AG04450 (cell line): ENCODE results near the gene SECTM1. TPM values are rescaled to one million over a fixed set of nuclear protein-coding genes. Genes with fewer than 3 reads are reported as not detected.
"Not testable (repeated sequence)": the region's sequence is repeated elsewhere in the genome, so short reads cannot be mapped to it uniquely, and the experiment has no call there.

Source experiments
- CTCF ChIA-PET: fragments of 300-600, 350-600 bp; formaldehyde crosslinking; extraction: SDS; loops from one replicate; lab custom pipeline; 2022; ENCODE audit warnings: antibody characterized with exemption, inconsistent platforms; lab: Charles Lee
- POLR2A ChIA-PET: fragments of 350-600 bp; formaldehyde crosslinking; extraction: SDS; loops from one replicate; lab custom pipeline; 2021; ENCODE audit warnings: antibody characterized with exemption, inconsistent platforms; lab: Yijun Ruan, JAX
- DNase-seq: peaks from one replicate; pipeline ENCODE4 v3.0.0-alpha.2; 2011; ENCODE audit warnings: low read depth, low spot score
- H3K27ac ChIP-seq: one replicate; pipeline ENCODE4 v1.5.1; 2012; ENCODE audit warnings: low read depth, low read length, control low read depth
- H3K27me3 ChIP-seq: one replicate; pipeline ENCODE4 v1.6.0; 2012; ENCODE audit warnings: low read length; ENCODE audit not compliant: control insufficient read depth, insufficient read depth
- H3K4me3 ChIP-seq: 2 replicates; pipeline ENCODE4 v1.5.1; 2011; ENCODE audit warnings: mild to moderate bottlenecking, low read depth, low read length, control low read depth
- H3K9me3 ChIP-seq: 2 replicates; pipeline ENCODE4 v1.5.1; 2012; ENCODE audit warnings: low read length; ENCODE audit not compliant: control insufficient read depth, insufficient read depth
- CTCF ChIP-seq: IDR thresholded peaks from 2 replicates; pipeline ENCODE4 v1.5.1; 2011; ENCODE audit warnings: low read depth, low read length, control low read depth, inconsistent platforms
- polyA plus RNA-seq: library from polyadenylated mRNA; depleted of rRNA; stranded (reverse); fragments of >200 nt; gene quantifications from 2 replicates; pipeline ENCODE4 v1.2.3, GENCODE V29; 2011

The SECTM1 gene
- polyA plus RNA-seq, 1 experiment = 8.0 TPM

GRCh38 chr17:82374626-82375331, 41.2 kb upstream of the SECTM1 start:
- TF ChIP-seq CTCF = no peak
- Histone ChIP-seq H3K27ac (no peak overlapping the region), H3K9me3 (peaks cover 4% of the 10 kb centered on the region; the same call in 1 of the 2 replicates), H3K4me3 (no peak overlapping the region), H3K27me3 (peaks cover 60% of the 10 kb centered on the region)
- no peak for DNase-seq
- CTCF ChIA-PET = no interaction called here
- POLR2A ChIA-PET = no interaction called here

- Histone ChIP-seq H3K27ac (no peak overlapping the region), H3K27me3 (peaks cover 63% of the 10 kb centered on the region), H3K9me3 (peaks cover 4% of the 10 kb centered on the region; the same call in 1 of the 2 replicates), H3K4me3 (no peak overlapping the region)
- ChIA-PET POLR2A (no interaction called here), CTCF (interaction anchor here (0.6 kb wide), 1 partner anchor 136 kb away, joined by 3 read pairs; no protein-coding TSS in a partner anchor)
- no peak for TF ChIP-seq CTCF
- DNase-seq = no peak
These were observed 40.4 kb upstream of the SECTM1 start for GRCh38 chr17:82373731-82374625.

- H3K27ac ChIP-seq, DNase-seq, POLR2A ChIA-PET, H3K4me3 ChIP-seq, H3K9me3 ChIP-seq: not testable (repeated sequence)
- CTCF ChIA-PET = interaction anchor here (0.6 kb wide), 1 partner anchor 135 kb away, joined by 3 read pairs; no protein-coding TSS in a partner anchor
- peaks cover 57% of the 10 kb centered on the region for H3K27me3 ChIP-seq
These were observed 39.5 kb upstream of the SECTM1 start for GRCh38 chr17:82373072-82373452.

- Histone ChIP-seq H3K27me3 (peaks cover 55% of the 10 kb centered on the region), H3K9me3 (peaks cover 4% of the 10 kb centered on the region; the same call in 1 of the 2 replicates), H3K4me3 (no peak overlapping the region), H3K27ac (no peak overlapping the region)
- DNase-seq = no peak
- ChIA-PET CTCF (no interaction called here), POLR2A (no interaction called here)
- no peak for TF ChIP-seq CTCF
These were observed 38.9 kb upstream of the SECTM1 start for GRCh38 chr17:82372249-82373071.
